AG04449 (cell line): Measurements from ENCODE around the gene ATXN2.

Experiments used
- CTCF ChIA-PET: fragments of 350-600 bp; formaldehyde crosslinking; extraction: SDS; loops from one replicate; lab custom pipeline; 2021; ENCODE audit warnings: antibody characterized with exemption; lab: Yijun Ruan, JAX
- POLR2A ChIA-PET: fragments of 400-600, 350-600 bp; formaldehyde crosslinking; extraction: SDS; loops from one replicate; lab custom pipeline; 2020; ENCODE audit warnings: antibody characterized with exemption, inconsistent platforms; lab: Yijun Ruan, JAX
- DNase-seq: peaks from one replicate; pipeline ENCODE4 v3.0.0-alpha.2; 2010; ENCODE audit warnings: low read depth, low spot score
- H3K4me3 ChIP-seq: 2 replicates; pipeline ENCODE4 v1.5.1; 2011; ENCODE audit warnings: low read depth, mild to moderate bottlenecking, control low read depth, low read length
- CTCF ChIP-seq: IDR thresholded peaks from one replicate; pipeline ENCODE4 v1.5.1; 2011; ENCODE audit warnings: mild to moderate bottlenecking, moderate library complexity, low read length, control low read depth, inconsistent platforms; ENCODE audit not compliant: insufficient read depth; ENCODE audit errors: missing control alignments

The ATXN2 gene

DNA sequence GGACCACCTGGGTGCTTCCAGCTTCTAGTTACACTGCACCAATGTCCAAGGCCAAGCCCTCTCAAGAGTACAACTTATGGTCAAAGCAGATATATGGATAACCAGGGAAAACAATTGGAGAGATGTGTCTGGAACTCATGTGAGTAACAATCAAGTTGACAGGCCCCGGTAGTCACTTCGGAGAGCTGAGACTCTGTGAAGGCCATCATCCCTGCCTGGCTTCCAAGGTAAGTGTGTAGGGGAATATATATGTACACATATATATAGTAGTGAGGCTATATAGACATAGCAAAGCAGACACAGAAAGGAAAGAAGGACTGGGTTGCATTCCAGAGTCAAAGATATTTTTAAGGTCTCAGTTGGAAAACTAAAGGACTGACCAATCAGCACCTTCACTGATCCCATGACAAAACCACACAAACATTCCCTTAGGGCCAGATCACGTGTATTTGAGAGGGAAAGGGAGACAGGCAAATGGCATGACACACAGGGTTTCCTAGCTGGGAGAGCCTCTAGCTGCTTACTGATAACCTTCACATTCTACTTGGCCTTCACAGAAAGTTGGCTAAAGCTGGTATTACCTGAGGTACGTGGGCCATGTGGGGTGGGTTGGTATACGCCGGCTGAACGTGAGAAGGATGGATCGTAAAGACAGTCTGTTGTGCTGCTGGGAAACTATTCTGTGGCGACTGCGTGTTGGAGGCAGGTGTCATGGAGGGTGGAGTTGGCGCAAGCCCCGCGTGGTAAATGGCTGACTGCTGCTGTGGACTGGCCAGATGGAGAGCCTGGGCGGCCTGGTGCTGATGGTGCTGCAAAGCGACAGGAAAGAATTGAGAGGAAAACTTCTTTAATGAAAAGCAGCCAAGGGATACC is 143.4 kb downstream of the ATXN2 start:
- no peak for TF ChIP-seq CTCF
- ChIA-PET CTCF (interaction anchor here (0.9 to 33.6 kb wide), 5 partner anchors 13 to 229 kb away, joined by 3 to 899 read pairs (median 4); partner anchors contain the start of gene SH2B3), POLR2A (no interaction called here)
- no peak for DNase-seq
- H3K4me3 ChIP-seq = no peak overlapping the region

DNA sequence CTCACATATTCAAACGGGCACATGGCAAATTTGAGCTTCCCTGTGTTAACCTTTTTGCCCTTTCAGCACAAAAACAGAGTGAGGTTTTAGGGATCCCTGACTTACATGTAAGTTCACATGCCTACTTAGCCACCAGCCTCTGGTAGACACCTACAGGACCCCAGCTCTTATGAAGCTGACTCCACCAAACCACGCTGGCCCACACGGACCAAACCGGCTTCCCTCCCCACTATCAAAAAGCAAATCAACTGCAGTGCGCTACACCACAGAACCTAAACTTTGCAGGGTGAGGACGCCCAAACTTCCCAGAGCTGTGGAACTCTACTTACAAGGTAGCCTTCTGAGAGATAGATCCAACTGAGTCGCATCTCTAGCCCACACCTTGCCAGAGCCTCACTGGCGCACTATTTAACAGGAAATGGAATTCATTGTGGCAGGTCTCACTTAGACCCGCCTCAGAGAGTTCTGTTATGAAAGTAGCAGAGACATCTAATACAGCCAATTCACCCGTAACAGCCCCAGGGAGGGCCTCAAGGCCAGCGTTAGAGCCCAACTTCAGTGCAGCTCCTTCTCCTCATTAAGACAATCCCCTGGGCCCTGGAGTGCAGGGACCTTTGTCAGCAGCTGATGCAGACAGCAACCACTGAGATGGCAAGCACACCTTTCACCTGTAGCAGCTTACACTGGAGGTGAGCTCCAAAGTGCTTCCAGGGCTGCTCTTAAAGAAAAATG is 144.2 kb downstream of the ATXN2 start:
- no peak overlapping the region for H3K4me3 ChIP-seq
- TF ChIP-seq CTCF = no peak
- ChIA-PET POLR2A (no interaction called here), CTCF (interaction anchor here (1.1 to 33.6 kb wide), 4 partner anchors 13 to 230 kb away, joined by 3 to 899 read pairs (median 80); partner anchors contain the start of gene SH2B3)
- DNase-seq = no peak

GRCh38 chr12:111454311-111454710 is 144.8 kb downstream of the ATXN2 start:
- DNase-seq = no peak
- CTCF ChIA-PET = interaction anchor here (1.1 to 33.6 kb wide), 4 partner anchors 12 to 231 kb away, joined by 3 to 899 read pairs (median 80); partner anchors contain the start of gene SH2B3
- POLR2A ChIA-PET = no interaction called here
- no peak overlapping the region for H3K4me3 ChIP-seq
- TF ChIP-seq CTCF = no peak

GRCh38 chr12:111453071-111453989 is 145.8 kb downstream of the ATXN2 start:
- H3K4me3 ChIP-seq = no peak overlapping the region
- TF ChIP-seq CTCF = no peak
- CTCF ChIA-PET = interaction anchor here (1.0 to 33.6 kb wide), 3 partner anchors 11 to 67 kb away, joined by 3 to 899 read pairs (median 158); partner anchors contain the start of gene SH2B3
- POLR2A ChIA-PET = no interaction called here
- no peak for DNase-seq

GRCh38 chr12:111451649-111452129 is 147.4 kb downstream of the ATXN2 start:
- peak; percentile 41 for TF ChIP-seq CTCF
- DNase-seq = no peak
- POLR2A ChIA-PET = interaction anchor here (0.7 to 1.2 kb wide), 4 partner anchors 10 to 116 kb away, joined by 3 to 5 read pairs (median 4); no protein-coding TSS in a partner anchor
- H3K4me3 ChIP-seq = no peak overlapping the region
- CTCF ChIA-PET = interaction anchor here (0.8 to 33.6 kb wide), 33 partner anchors 9 to 558 kb away, joined by 3 to 899 read pairs (median 5); partner anchors contain the start of genes PHETA1 and SH2B3
